ENCODE data around the gene OR4S2.

OR4S2 gene

GRCh38 chr11:55648027-55648426 is at the start of gene OR4S2:
Gene OR4S2 (plus strand): TSS chr11:55648327. CDS start chr11:55650904, 2,577 bp downstream.
- no peak for DNase-seq

- DNase-seq, result no peak
These were observed 40.6 kb upstream of the OR4S2 start, which contains the start of gene OR4C11 for GRCh38 chr11:55607545-55607944. Gene OR4C11 (minus strand): TSS chr11:55607645. CDS start chr11:55604373, 3,272 bp downstream.

- no peak for DNase-seq
These were observed 23.6 kb upstream of the OR4S2 start for GRCh38 chr11:55624531-55624930.

DNA sequence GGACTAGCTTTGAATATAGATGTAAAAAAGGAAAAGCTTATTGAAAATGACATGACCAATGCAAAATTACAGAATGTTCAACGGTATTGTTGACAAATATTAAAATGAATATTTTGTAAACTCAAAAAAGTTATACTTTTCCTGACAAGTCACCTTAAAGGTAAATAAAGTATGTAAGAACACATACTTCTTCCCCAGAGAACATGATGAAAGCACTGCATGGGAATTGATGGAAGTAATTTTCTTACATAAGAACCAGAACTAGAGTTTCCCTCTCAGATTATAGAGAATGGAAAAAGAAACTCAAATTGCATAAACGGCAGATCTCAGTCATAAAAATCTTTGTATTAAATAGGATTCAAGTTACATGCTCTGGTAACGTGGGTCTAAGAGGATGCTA is 13.3 kb upstream of the OR4S2 start, which contains the start of gene OR4P4:
OR4P4 (plus strand) TSS at position 301 of the 400 bp plus-strand sequence.
- DNase-seq, result no peak

GRCh38 chr11:55652560-55652959 is 4.4 kb downstream of the OR4S2 start:
- DNase-seq, result no peak

DNA sequence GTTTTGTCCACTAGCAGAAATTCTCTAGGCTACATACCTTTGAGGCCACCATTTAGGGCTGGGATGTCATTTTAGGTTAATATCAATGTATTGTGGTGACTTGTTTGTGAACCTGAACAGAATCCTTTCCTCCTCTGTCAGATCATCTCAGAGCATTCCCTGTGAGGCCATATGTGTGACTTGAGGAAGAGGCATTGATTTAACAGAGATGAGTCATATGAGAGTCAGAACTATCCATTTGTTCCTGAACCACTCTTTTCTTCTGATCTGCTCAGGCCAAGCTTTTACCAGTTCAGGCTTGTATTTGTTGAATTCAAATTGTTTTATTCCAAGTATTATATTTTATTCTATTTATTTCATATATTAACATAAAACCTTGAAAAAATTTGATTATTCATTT is 7.0 kb downstream of the OR4S2 start:
- DNase-seq, result no peak

DNA sequence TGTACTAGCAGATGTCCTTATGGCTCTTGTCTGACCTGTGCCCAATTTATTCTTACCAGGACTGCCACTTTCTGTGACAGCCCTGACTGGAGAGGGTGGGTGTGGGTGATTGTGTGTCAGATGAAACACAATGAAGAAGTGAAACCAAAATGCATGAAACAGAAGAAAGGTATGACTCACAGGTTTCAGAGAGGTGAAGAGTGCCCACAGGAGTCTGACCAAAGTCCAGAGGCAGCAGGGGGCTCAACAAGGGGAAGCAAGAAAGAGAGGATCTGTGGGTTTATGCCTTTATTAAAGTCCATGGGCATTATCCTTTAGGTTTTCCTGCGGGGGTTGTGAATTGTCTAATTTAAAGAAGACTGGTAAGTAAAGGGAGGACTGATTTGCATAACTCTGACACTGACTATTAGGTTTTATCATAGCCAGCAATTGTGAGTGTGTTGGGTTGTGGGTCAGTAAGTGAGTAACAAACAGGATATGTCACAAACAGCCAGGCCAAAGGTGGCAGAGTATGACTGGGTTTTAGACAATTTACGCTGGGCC is 10.0 kb downstream of the OR4S2 start:
- DNase-seq, result no peak

DNA sequence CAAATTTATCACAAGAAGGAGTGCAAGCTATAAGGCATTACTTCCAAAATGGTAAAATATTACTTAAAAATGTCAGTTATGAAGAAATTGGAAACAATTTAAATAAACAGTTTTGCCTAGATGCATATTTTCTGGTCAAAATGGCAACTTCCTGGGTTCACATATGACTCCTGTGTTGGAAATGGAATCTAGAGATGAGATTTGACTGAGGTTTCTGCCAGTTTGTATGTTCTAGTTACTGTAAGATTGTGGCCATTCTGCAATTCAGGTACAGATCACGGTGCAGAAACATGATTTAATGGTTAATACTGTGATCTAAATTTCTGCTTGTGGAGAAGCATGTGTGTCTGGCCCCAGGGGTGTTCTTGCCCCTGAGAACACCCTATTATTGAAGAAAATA is 10.5 kb downstream of the OR4S2 start:
- DNase-seq, result no peak

DNA sequence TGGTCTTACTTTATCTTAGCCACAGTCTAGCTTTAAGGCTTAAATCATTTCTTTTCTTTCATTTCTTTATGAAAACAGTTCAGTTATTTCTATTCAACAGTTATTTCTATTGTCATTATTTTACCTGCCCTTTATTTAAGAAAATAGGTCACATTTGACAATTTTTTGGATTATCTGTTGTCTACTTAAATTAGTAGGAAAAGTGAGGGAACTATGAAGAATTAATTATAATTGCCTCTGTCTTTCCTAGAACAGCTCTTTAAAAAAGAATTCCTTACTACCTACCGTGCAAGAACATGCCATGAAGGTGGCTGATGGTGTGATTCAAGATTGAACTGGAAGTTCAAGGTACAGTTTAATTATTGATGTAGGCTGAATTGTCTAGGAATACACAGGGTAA is 13.8 kb downstream of the OR4S2 start, which contains the start of gene OR4C6:
OR4C6 (plus strand) TSS at position 301 of the 400 bp plus-strand sequence. CDS start 2,966 bp downstream, outside the sequence.
- DNase-seq, result no peak

DNA sequence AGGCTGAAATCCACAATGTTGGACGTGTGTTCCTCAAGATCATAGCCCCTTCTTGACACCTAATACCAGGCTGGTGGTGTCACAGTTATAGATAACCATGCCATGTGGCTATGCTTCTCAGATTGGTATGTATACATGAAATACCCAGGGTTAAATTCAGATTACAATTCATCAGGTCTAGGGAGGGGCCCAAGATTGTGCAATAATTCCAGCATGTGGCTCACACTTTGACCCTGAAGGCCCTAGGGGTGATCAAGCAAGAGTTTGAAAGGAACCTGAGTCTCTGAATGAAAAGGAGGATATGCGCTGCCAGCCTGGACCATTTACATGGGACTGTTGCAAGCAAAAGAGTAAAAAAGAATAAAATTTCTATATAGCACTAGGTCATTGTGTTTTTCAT is 21.2 kb downstream of the OR4S2 start:
- no peak for DNase-seq

- no peak for DNase-seq
These were observed 25.7 kb downstream of the OR4S2 start for GRCh38 chr11:55673860-55674259.

DNA sequence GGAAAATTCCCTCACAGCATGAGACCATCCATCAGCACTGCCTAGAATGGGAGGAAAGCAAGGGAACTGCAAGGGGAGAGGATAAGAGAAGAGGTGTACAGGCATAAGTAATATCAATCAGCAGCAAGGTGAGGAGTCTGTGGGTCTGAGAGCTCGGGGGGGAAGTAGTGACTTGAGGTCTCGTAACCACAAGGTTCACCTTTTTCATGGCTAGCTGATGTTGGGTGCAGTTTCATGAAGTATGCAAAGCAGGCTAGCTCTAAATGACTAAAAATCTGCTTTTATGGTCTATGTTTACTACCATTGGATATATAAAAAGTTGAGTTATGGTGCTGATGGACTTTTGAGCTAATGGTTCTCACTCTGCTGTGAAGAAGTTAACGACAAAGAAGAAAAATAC is 49.7 kb downstream of the OR4S2 start:
- no peak for DNase-seq

DNA sequence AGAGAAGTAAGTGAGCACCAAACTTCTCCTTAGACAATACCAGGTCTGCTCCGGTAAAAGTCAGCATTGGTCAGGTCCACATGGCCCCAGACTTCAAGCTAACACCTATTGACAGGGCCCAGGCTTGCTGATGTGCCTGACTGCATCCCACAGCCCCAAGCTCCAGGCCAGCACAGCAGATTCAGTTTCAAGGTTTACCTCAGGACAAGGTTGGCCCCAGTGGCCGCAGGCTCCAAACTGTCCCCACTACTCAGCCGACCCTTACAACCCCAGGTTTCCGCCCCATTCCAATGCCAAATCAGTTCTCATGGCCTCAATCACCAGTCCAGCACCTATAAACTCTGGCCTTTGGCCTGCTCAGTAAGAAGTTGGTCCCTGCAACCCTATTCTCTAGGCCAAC is 53.3 kb downstream of the OR4S2 start:
- no peak for DNase-seq
